Measurements from ENCODE around the gene BOC. TPM values are rescaled to one million over a fixed set of nuclear protein-coding genes. Genes with fewer than 3 reads are reported as not detected.

Gene BOC
- total and polyA plus RNA-seq, 10 of the 15 experiments (the other 5 are each of a cell fraction or from before 2014, with no cell fraction given) = 0.18 TPM; not detected in 9

DNA sequence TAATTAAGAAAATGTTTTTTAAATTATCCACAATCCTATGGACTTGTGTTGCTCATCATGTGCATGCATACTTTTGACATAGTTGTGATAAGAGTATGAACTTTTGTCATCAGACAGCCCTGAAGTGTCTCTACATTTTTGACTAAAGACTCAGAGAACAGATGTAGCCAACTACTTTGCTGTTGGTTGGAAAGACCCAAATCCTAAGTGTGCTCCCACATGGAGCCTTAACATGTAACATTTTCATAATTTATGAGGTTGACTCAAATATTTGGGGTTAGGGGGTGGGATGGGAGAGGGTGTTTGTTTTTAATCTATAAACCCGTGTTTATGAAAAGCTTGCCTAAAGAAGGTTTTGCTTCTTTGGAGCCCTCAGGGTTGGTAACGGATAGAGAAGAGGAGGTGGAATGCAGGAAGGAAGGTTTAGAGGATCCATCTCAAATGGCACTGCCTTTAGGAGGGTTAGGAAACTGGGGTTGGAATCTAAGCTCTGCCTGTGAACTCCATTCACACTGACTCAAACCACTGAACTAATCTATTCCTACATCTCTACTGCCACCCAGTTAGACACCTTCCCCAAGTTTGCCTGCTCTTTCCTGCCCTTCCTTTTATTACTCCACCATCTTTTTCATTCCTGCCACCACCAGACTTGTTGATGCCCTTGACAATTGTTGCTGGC is 3.7 kb downstream of the BOC start (continued):
- TF ChIP-seq ZNF592 (IDR thresholded peaks at IDR 0.05) (no peak), E4F1 (IDR thresholded peaks at IDR 0.05; ENCODE audit: borderline replicate concordance, partially characterized antibody) (no peak)
- TF ChIP-seq, protein P1, sequence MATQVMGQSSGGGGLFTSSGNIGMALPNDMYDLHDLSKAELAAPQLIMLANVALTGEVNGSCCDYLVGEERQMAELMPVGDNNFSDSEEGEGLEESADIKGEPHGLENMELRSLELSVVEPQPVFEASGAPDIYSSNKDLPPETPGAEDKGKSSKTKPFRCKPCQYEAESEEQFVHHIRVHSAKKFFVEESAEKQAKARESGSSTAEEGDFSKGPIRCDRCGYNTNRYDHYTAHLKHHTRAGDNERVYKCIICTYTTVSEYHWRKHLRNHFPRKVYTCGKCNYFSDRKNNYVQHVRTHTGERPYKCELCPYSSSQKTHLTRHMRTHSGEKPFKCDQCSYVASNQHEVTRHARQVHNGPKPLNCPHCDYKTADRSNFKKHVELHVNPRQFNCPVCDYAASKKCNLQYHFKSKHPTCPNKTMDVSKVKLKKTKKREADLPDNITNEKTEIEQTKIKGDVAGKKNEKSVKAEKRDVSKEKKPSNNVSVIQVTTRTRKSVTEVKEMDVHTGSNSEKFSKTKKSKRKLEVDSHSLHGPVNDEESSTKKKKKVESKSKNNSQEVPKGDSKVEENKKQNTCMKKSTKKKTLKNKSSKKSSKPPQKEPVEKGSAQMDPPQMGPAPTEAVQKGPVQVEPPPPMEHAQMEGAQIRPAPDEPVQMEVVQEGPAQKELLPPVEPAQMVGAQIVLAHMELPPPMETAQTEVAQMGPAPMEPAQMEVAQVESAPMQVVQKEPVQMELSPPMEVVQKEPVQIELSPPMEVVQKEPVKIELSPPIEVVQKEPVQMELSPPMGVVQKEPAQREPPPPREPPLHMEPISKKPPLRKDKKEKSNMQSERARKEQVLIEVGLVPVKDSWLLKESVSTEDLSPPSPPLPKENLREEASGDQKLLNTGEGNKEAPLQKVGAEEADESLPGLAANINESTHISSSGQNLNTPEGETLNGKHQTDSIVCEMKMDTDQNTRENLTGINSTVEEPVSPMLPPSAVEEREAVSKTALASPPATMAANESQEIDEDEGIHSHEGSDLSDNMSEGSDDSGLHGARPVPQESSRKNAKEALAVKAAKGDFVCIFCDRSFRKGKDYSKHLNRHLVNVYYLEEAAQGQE (IDR thresholded peaks at IDR 0.05; ENCODE audit: low read depth, low read length) = no peak

All from GM12878 (cell line).